GM19238 (cell line): ENCODE results near the gene RPH3AL.
"Not testable (repeated sequence)": the region's sequence is repeated elsewhere in the genome, so short reads cannot be mapped to it uniquely, and the experiment has no call there.

Experiments
- DNase-seq: peaks from one replicate; pipeline ENCODE4 v3.0.0; 2011; ENCODE audit warnings: low spot score; ENCODE audit not compliant: insufficient read length

RPH3AL gene

DNA sequence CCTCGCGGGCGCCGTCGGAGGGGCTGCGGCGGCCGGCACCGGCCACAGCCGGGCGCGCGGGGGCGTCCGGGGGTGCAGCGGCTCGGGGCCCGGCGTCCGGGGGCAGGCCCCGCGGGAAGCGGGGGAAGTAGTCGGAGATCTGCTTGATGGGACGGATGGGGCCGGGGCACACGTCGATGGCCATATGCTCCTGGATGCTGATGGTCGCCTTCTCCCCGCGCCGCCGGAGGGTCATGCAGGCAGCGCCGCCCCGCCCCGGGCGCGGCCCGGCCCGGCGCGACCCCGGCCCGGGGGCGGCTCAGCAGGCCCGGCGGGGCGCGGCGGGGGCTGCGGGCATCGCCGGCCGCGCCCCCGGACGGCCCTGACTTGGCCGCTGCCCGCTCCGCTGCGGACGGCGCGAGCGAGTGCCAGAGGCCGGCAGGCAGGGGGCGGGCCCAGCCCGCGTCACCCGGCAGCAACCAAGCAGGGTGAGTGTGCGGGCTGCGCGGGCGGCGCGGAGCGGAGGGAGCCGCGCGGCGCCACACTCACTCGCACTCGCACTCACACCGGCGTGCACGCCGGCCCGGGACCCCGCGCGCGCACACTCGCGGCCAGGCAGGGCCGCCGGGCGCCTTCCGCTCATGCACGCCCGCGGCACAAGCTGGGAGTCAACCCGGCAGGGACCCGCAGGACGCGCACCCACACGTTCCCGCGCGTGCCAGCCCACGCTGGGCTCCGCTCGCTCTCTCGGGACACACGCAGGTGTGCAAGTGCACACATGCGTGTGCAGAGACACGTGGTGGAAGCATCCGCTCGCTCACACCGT, 171.2 kb downstream of the RPH3AL start, which contains the start of gene DOC2B:
Gene DOC2B, minus strand, starts transcription at position 406 of the 805 bp plus-strand sequence. Its CDS starts 171 bp downstream, at position 235.
- DNase-seq: no peak

DNA sequence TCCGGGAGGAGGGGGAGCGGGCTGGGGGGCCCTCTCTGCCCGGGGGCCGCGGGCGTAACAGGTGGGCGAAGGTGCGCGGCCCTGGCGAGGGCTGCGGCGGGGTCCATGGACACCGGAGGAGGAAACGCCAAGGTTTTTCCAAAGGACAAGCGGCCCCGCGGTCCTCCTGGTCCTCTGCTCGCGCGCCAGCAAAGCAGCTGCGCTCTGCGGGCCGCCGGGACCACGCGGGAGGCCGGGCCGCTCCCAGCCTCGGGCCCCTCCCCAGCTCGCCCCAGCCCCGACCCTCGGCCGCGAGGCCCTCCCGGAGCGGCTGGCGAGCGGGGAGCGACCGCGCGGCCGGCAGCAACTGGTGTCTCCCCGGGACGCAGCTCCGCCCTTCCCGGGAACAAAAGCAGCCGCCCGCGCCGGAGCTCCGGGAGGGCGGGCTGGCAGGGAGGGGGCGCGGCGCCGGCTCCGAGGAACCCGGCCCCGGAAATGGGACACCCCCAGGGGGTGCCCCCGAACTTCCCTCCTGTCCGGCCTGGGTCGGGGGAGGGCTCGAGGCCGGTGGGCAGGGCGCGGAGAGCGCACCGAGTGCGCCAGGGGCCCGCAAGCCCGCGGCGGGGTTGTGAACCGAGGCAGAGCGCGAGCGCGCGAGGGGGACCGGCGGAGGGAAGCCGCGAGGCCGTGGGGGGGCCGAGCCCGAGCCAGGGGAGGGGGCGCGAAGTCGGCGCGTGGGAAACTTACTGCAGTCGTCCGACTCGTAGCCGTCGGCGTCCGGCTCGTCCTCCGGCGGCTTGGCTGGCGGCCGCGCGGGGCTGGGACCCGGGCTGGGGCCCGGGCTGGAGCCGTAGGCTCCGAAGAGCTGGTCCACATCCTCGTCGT, 172.0 kb downstream of the RPH3AL start:
- no peak for DNase-seq

DNA sequence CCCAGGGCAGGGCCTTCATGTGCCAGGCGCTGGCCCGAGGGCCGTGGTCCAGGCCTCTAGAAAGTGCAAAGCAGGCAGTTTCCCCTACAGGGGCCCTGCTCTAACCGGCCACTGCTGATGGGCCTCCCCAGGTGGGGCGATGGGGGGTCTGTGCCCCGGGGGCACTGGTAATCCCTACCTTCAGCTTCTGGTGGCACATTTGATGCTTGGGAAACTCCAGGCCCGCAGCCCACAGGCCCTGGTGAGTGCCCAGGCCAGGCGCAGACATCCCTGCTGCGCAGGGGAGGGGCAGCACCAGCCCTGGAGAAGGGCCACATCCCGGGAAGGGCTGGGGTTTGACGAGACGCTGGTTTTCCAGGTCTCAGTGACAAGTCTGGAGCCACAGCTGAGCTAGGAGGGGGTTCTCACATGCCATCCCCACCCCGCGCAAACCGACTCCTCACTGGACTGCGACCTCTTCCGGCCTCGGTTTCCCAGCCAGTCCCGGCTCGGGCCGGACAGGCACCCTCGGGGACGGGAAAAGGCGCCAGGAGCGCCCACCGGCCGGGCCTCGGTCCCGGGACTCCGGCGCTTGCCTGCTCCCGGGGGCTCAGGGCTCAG, 172.7 kb downstream of the RPH3AL start:
- DNase-seq: no peak

DNA sequence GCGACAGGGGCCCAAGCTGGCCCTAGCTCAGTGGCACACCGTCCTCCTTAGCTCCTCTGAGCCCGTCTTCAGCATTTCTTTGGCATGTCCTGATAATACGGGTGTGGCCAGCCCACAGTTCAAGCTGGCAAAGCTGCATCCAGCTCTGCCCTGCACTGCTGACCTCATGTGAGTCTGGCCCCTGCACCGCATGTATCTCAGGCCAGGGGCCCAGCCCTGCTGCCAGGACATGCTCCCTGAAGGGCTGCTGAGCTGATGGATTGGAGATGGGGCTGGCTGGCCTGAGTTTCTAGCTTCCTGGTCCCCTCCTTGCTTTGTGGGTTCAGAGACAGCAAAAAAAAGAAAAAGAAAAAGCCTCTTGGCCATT, 173.6 kb downstream of the RPH3AL start:
- DNase-seq: no peak

DNA sequence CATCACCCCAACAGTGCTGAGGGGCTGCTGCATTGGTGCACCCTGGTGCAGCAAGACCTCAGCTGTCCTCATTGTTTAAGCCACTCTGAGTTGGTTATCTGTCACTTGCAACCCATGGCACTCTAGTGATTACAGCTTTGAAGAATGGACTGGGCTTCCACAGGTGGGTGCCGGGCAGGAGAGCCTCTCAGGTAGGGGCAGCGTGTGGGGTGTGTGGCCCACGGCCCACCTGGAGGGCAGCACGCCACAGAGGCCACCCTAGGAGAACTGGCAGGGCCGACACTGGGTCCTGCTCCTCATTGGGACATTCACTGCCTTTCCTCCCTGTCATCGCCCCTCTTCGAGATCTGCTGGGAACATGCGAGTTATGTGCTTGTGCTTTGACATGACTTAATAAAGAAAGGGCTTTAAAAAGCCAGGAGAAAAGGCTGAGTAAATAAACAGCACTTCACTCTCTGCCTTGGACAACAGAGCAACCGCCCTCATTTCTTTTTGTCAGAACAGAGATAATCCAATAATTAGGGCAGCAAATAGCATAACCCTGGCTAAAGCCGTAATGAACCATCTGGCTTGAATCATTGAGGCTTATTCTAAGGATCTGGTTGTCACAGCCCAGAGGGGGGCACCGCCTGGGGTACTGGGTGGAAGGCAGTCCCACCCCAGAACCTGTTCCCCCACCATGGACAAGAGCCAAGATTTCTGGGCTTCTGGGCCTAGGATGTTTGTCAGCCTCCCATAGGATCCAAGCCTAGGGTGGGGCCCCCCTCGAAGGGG, 174.1 kb downstream of the RPH3AL start:
- no peak for DNase-seq

DNA sequence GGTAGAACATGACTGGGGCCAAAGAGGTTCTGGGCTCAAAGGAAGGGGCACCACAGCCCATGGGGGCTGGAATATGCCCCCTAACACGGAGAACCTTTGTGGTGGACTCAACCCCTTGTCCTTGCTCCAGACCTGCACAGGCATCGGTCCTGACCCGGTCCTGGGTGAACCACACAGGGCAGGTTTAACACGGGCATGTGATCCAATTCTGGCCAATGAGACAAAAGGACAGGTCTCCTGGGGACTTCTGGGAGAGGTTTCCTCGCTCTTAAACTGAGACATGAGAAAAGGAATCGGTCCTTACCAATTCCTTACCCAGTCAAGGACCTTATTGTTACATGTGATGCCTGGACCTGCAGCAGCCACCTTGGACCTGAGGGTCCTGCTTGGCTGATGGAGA, 174.8 kb downstream of the RPH3AL start:
- no peak for DNase-seq

DNA sequence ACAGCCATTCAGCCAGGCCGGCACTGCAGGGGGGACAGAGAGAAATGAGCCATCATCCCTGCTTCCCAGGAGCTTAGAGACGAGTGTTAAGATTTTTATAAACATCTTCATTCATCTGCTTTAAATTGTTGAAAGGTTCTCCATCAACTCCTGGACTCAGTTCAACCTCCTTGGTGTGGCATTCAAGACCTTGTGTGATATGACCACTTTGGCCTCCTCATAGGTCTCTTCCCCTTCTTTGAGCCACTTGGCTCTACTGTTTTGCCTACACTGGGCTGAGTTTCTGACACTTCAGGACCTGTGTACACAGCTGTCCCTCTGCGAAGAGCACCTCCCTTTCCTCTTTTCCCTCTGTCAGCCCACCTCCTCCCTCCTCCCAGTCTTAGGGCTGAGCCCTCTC, 175.5 kb downstream of the RPH3AL start:
- no peak for DNase-seq

DNA sequence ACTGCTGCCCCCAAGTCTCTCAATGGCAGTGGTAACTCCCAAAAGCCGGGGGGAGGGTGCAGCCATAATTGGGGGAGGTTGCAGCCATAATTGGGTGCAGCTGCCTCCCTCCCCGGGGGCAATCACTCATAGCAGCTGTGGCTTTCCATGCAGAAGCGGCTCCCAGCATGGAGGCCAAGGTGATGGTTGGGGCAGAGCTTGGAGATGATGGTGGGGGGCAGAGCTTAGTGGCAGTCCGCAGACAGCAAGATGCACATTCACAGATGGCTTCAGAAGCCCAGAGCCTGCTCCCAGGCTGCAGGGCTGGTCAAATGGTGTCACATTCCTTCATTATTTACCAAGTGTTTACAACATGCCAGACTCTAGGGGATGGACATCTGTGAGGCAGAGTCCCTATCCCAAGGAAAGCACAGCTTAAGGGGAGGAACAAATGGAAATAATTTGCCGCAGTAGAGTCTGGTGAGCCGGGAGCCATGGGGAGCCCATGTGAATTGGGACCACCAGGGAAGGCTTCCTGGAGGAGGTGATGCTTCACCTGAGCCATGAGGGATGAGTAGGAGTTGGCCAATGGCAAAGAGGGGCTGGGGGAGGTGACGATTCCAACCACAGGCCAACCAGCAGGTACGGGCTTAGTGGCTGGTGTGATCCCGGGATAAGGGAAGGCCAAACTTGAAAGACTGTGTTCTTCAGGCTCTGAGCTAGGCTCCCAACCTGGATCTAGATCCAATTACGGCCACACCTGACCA, 179.3 kb downstream of the RPH3AL start:
- no peak for DNase-seq

DNA sequence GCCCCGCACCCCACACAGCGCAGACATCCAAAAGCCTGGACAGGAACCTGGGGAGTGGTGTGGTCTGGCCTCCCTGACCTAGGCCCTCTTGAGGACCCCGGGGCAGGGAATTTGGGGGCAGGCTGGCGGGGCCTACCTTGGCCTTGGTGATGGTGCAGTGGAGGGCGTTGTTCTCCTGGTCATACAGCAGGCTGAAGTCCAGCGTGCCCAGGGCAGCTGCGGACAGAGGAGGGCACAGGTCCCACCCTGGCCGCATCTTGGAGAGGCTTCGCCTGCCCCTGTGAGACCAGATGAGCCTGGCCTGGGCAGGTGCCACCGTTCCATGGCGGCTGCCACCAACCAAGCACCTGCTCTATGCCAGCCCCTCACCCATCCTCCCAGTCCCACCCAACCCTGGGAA, 180.2 kb downstream of the RPH3AL start:
- no peak for DNase-seq

DNA sequence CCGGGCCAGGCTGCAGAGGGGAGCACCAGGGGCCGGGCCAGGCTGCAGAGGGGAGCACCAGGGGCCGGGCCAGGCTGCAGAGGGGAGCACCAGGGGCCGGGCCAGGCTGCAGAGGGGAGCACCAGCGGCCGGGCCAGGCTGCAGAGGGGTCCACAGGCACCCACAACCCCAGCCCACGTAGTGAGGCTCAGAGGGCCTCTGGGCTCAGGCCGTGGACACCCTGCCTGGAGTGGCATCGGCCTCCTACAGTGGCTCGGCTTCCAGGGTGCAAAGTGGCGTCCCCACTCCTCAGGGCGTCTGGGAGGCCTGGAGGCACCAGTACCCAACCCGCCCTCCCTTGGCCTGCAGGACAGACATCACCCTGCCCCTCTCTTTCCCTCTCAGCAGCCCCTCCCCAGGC, 180.7 kb downstream of the RPH3AL start:
- DNase-seq: no peak

DNA sequence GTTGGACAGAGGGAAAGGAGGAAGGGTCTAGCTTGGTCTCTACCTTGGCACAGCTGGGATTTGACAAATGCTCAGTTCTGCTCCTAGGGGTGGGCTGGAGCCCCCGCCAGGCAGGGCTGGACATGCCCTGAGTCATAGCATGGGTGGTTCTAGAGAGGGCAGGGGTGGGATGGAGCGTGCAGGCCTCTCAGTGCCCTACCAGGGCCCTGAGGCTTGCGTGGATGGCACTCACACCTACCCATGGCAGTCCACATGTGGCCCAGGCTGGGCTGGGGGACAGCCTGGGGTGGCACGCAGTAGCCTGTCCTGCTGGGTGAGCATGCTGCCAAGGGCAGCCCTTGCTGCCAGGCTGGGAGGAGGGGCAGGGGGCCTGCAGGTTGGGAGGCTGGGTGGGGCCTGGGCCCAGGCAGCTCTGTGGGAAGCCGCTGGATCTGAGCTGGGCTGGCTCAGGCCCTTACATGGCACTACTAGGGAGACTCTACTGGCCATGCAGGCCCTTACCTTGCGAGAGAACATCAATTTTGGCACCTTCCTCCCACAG, 182.4 kb downstream of the RPH3AL start:
- no peak for DNase-seq

DNA sequence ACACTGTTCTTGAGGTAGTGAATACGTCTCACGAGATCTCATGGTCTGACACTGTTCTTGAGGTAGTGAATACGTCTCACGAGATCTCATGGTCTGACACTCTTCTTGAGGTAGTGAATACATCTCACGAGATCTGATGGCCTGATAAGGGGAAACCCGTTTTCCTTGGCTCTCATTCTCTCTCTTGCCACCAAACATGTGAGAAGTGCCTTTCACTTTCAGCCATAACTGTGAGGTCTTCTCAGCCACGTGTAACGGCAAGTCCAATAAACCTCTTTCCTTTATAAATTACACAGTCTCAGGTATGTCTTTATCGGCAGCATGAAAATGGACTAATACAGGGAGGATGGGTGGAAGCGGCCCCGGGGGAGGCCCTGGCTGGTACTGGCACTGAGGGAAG, 184.0 kb downstream of the RPH3AL start:
- not testable (repeated sequence) for DNase-seq

DNA sequence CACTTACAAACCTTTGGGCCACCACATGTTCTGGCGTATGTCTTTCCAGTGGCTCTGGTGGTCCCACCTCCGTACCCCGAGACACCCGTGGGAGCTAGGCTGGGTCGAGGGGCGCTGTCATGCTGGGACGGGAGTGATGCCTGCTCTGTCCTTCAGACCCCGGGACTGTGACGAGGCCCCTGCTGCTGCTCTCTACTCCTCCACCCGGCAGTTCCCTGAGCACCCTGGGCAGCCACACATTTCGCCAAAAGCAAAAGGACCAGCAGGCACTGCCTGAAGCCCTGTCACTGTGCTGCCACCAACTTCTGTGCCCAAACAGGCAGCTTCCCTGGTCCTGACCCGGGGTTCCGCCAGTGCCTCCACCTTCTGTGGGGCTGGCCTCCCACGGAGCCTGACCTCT, 186.7 kb downstream of the RPH3AL start:
- no peak for DNase-seq

DNA sequence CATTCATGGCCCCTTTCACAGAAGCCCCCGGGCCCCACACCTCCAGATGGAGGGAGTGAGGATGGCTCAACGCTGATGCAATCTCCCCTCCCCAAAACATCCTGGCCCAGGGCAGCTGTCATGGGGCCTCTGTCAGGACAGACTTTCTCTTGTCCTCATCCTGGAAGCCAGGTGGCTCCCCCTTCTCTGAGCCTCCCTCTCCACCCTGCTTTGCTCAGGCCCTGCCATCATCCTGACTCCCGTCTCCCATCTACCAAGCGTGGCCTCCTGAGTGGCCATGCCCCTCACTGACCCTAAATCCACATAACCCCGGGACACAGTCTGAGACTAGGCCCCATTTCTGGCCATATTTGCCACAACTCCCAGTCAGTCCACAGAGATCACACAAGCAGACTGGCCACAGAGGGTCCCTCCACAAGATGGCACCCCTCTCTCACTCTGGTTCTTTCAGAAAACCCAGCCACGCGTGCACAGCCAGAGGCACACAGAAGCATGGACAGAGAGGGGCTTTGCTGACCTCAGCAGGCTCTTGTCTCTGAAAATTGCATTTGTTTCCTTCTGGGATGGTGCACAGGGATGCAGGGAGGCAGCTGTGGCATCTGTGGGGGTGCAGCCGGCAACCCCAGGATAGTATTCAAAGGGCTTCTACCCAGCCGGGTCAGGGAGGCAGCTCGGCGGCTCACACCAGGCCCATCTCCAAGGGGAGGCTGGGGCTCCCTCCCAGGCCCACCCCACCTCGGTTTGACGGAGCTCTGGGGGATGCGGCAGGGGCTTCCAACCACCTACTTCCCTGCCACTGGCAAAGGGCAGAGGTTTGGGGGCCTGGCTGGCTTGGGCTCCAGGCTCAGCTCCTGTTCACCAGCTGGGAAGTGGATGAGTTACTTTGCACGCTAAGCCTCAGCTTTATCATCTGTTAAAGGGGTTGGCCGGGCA, 188.0 kb downstream of the RPH3AL start:
- DNase-seq: no peak

DNA sequence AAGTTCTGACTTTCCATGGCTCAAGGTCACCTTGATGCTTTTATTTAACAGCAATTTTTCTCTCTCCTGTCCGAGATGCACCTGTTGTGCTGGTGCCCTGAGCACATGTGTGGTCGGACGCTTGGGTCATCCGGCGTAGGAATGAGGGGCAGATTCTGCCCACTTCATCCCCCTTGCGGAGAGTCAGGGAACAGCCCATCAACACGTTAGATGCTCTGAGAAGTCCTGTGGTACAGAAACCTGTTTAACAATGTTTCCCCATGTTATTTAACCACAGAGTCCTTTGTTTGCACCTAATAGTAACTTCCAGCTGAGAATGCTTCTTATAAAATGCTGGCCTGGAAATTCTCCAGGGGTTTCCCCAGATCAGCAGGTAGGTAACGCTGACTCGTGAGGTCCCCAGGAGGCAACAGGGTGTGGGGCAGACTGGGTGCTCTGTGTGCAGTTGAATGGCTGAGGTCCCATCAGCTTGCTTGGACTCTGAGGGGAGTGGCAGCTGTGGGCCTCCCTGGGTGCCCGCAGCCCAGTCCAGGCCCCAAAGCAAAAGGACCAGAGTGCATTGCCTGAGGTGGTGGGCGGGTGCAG, 189.0 kb downstream of the RPH3AL start:
- DNase-seq: no peak

DNA sequence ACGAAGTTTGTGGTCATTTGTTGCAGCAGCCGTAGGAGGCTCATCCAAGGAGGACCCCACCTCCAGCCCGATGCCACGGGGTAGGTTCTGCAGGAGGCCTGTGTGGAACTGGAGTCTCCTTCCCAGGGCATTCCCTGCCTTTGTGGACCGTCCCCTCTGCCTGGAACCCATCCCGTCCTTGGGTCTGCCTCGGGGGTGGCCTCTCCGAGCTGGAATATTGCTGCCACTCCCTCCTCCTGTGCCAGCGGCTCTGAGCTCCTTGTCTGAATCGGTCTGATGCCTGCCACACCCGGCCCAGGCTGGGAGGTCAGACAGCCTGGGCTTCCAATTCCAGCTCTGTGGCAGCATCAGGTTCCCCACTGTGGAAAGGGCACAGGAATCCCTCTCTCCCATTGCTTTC, 189.9 kb downstream of the RPH3AL start:
- DNase-seq: no peak
